Testis (tissue), 3 donors: ENCODE measurements around the gene MS4A18. TPM values are rescaled to one million over a fixed set of nuclear protein-coding genes. Genes with fewer than 3 reads are reported as not detected.

ENCODE experiments used
- DNase-seq: peaks from one replicate; pipeline ENCODE4 v3.0.0-alpha.2; 2019
- H3K27ac ChIP-seq, 2 donors: fragments of 200-600 bp; sonication (generic); one replicate each; pipeline ENCODE4 v1.5.1; 2019
- H3K27me3 ChIP-seq: fragments of 200-600 bp; sonication (generic); one replicate; pipeline ENCODE4 v1.5.1; 2019
- H3K36me3 ChIP-seq: fragments of 200-600 bp; sonication (generic); one replicate; pipeline ENCODE4 v1.5.1; 2017; ENCODE audit warnings: low read depth; ENCODE audit errors: missing control alignments
- H3K4me1 ChIP-seq: fragments of 200-600 bp; sonication (generic); one replicate; pipeline ENCODE4 v1.5.1; 2019
- H3K4me3 ChIP-seq, 2 donors: fragments of 200-600 bp; sonication (generic); one replicate each; pipeline ENCODE4 v1.5.1; 2017 to 2019
- H3K9me3 ChIP-seq: fragments of 200-600 bp; sonication (generic); one replicate; pipeline ENCODE4 v1.5.1; 2017
- POLR2A ChIP-seq: fragments of 450-650 bp; IDR thresholded peaks from one replicate; pipeline ENCODE4 v1.6.1; 2017; ENCODE audit warnings: antibody characterized with exemption, mild to moderate bottlenecking, moderate library complexity
- WGBS, 2 donors: methylation state at CpG; one replicate each; pipeline ENCODE4 v1.1.5; 2018; 5-methylcytosine and 5-hydroxymethylcytosine counted together
- intact Hi-C: fragments of 100-400 bp; cut with DNase I; formaldehyde crosslinking; loops from one replicate; pipeline ENCODE4 v1.15.1; 2023; ENCODE audit warnings: low total_unique reads
- polyA plus RNA-seq: library from polyadenylated mRNA; stranded (reverse); fragments of 350-450 nt; fragmentation: Illumina TruSeq; extraction: RNeasy Lipid Tissue Mini Kit (QIAGEN cat#74804); gene quantifications from one replicate; pipeline ENCODE4 v1.2.3, GENCODE V29; 2014; ENCODE audit warnings: low read depth, low replicate concordance; ENCODE audit not compliant: insufficient read depth
- total RNA-seq, 2 donors: library from RNA; depleted of rRNA; stranded (reverse); fragments of >200 nt; gene quantifications; one replicate each; pipeline ENCODE4 v1.2.3, GENCODE V29; 2016
- TF ChIP-seq, protein P1 (sequence below), 3 experiments: fragments of 450-650 bp in 2 of 3; fragments of 200-600 bp in 1 of 3; sonication (generic) in 1 of 3; IDR thresholded peaks; one replicate each; pipeline ENCODE4 v1.5.1; 2016 to 2019; ENCODE audit warnings: antibody characterized with exemption in 3 of 3, mild to moderate bottlenecking in 2 of 3, moderate library complexity in 1 of 3

The MS4A18 gene
- total and polyA plus RNA-seq, 3 donors from 2014 or later: 0.50 to 0.96 TPM; not detected in 1

DNA sequence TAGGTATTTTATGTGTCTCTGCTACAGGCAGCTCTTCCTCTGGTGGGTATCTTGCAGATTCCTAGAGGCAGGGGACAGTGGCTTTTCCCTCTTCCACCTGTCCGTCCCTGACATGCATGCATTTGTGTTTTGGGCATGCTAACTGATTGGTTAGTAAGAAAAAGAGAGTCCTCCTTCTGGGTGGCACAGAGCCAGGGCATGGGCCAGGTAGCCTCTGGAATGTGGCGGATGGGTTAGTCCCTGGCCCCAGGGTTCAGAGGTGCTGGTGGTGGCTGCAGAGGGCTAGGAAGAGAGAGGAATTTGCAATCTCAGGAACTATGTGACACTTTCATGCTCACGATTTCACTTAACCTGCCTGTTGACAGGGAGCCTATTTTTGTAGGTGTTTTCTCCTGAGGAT, 26.4 kb downstream of the MS4A18 start:
- Histone ChIP-seq H3K4me1 (peaks cover 4% of the 10 kb centered on the region), H3K9me3 (no peaks in the 10 kb centered on the region), H3K27me3 (no peaks in the 10 kb centered on the region), H3K27ac (no peak overlapping the region), H3K4me3 (no peak overlapping the region), H3K36me3 (no peaks in the 10 kb centered on the region)
- 81 to 86% methylated on average over 3 of the region's 3 CpGs for WGBS, 2 donors
- DNase-seq: no peak
- no peak for TF ChIP-seq POLR2A
- TF ChIP-seq, protein P1, sequence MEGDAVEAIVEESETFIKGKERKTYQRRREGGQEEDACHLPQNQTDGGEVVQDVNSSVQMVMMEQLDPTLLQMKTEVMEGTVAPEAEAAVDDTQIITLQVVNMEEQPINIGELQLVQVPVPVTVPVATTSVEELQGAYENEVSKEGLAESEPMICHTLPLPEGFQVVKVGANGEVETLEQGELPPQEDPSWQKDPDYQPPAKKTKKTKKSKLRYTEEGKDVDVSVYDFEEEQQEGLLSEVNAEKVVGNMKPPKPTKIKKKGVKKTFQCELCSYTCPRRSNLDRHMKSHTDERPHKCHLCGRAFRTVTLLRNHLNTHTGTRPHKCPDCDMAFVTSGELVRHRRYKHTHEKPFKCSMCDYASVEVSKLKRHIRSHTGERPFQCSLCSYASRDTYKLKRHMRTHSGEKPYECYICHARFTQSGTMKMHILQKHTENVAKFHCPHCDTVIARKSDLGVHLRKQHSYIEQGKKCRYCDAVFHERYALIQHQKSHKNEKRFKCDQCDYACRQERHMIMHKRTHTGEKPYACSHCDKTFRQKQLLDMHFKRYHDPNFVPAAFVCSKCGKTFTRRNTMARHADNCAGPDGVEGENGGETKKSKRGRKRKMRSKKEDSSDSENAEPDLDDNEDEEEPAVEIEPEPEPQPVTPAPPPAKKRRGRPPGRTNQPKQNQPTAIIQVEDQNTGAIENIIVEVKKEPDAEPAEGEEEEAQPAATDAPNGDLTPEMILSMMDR (IDR thresholded peaks at IDR 0.05): no peak
- intact Hi-C loops: no loop called here

DNA sequence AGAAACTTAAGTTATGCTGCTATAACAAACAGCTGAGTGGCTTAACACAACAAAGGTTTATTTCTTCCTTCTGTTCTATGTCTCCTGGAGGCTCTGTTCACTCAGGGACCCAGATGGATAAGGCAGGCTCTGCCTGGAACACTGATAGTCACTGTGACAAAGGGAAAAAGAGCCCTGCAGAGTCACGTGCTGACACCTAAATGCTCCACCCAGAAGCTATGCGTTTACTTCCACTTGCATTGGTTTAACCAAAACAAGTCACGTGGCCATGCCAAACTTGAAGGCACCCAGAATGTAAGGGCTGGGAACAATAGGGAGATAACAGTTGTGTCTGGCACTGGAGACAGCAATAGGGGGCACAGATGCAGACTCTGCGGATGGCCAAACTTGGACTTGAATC, 28.8 kb downstream of the MS4A18 start:
- Histone ChIP-seq H3K27ac (no peak overlapping the region), H3K4me3 (no peak overlapping the region), H3K4me1 (no peaks in the 10 kb centered on the region), H3K27me3 (no peaks in the 10 kb centered on the region), H3K9me3 (no peaks in the 10 kb centered on the region), H3K36me3 (no peaks in the 10 kb centered on the region)
- no peak for DNase-seq
- TF ChIP-seq, protein P1 (IDR thresholded peaks at IDR 0.05): no peak
- TF ChIP-seq POLR2A: no peak
- WGBS, 2 donors: 62 to 76% methylated on average over 4 of the region's 4 CpGs
- intact Hi-C loops: no loop called here

DNA sequence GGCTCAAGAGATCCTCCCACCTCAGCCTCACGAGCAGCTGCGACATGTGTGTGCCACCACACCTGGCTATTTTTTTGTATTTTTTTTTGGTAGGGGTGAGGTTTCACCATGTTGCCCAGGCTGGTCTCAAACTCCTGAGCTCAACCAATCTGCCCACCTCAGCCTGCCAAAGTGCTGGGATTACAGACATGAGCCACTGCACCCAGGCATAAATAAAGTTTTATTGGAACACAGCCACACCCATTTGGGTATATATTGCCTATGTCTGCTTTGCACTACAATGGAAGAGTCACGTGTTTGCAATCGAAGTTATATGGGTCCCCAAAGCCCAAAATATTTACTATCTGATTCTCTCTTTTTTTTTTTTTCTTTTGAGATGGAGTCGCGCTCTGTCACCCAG, 30.4 kb downstream of the MS4A18 start:
- WGBS, 2 donors: 81 to 87% methylated on average over 6 of the region's 6 CpGs
- Histone ChIP-seq H3K27ac (no peak overlapping the region), H3K36me3 (no peaks in the 10 kb centered on the region), H3K4me1 (no peaks in the 10 kb centered on the region), H3K27me3 (no peaks in the 10 kb centered on the region), H3K9me3 (no peaks in the 10 kb centered on the region), H3K4me3 (no peak overlapping the region)
- intact Hi-C loops: no loop called here
- no peak for DNase-seq
- TF ChIP-seq, protein P1 (IDR thresholded peaks at IDR 0.05): no peak
- TF ChIP-seq POLR2A: no peak

DNA sequence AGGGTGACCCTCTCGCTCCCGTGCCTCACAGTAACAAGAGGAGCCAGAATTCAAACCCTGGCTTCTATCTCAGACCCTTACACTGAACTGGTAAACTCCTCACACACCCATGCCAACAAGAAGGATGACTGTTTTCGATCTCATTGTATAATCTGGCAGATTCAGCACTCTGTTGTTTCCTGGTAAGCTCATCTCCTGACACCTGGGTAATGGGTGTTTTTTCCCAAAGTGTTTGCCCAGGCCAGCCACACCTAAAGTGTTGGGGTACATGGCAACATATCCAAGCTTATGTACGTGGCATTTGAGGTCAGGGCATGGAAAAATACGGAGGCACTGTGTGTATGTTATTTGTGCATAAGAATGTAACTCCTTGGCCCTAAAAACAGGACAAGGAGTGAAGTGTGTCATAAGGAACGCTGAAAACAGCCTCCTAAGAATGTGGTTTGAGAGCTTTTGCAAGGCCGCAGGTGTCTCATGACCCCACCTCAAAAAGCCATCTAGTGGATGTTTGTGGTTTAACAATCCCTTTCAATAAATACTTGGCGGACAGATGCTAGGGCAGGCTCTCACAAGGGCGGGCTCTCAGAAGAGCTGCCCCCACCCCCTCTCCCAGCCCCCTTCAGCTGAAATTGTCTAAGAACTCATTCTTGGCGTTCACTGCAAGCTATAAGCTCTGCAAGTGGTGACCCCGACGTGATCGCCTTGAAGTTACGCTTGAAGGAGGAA, 31.9 kb downstream of the MS4A18 start, which contains the start of gene MS4A15:
Gene MS4A15, plus strand, starts transcription at position 561 of the 726 bp plus-strand sequence. CDS start 6,867 bp downstream, outside the sequence.
- Histone ChIP-seq H3K4me1 (no peaks in the 10 kb centered on the region), H3K27ac (no peak within 1 kb of the TSS), H3K9me3 (no peaks in the 10 kb centered on the region), H3K27me3 (no peaks in the 10 kb centered on the region), H3K36me3 (no peaks in the 10 kb centered on the region), H3K4me3 (no peak within 1 kb of the TSS)
- intact Hi-C loops: no loop called here
- no peak for TF ChIP-seq POLR2A
- TF ChIP-seq, protein P1 (IDR thresholded peaks at IDR 0.05): peak in 2 of 3 experiments; percentile 15 to 26
- WGBS, 2 donors: 50 to 57% methylated on average over 14 of the region's 14 CpGs
- DNase-seq: no peak
